ENCODE results near the gene CYP3A5.

GRCh38 chr7:99693100-99693426 lies 13.3 kb upstream of the CYP3A5 start:
- TF ChIP-seq, protein P1, sequence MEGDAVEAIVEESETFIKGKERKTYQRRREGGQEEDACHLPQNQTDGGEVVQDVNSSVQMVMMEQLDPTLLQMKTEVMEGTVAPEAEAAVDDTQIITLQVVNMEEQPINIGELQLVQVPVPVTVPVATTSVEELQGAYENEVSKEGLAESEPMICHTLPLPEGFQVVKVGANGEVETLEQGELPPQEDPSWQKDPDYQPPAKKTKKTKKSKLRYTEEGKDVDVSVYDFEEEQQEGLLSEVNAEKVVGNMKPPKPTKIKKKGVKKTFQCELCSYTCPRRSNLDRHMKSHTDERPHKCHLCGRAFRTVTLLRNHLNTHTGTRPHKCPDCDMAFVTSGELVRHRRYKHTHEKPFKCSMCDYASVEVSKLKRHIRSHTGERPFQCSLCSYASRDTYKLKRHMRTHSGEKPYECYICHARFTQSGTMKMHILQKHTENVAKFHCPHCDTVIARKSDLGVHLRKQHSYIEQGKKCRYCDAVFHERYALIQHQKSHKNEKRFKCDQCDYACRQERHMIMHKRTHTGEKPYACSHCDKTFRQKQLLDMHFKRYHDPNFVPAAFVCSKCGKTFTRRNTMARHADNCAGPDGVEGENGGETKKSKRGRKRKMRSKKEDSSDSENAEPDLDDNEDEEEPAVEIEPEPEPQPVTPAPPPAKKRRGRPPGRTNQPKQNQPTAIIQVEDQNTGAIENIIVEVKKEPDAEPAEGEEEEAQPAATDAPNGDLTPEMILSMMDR (IDR thresholded peaks at IDR 0.05; ENCODE audit: low read depth, low read length): no peak
- no peak for TF ChIP-seq EZH2phosphoT487 (IDR thresholded peaks at IDR 0.05; ENCODE audit: low read depth)

All from OCI-LY3 (cell line).